Cerebellar nuclear complex (tissue), 1 donor: ENCODE data around the gene MEF2C.
"Not testable (repeated sequence)": the region's sequence is repeated elsewhere in the genome, so short reads cannot be mapped to it uniquely, and the experiment has no call there.

Source experiments
- DNase-seq, 2 experiments: peaks; one replicate each; lab custom pipeline; 2025; lab: John Stamatoyannopoulos, UW

The MEF2C gene

DNA sequence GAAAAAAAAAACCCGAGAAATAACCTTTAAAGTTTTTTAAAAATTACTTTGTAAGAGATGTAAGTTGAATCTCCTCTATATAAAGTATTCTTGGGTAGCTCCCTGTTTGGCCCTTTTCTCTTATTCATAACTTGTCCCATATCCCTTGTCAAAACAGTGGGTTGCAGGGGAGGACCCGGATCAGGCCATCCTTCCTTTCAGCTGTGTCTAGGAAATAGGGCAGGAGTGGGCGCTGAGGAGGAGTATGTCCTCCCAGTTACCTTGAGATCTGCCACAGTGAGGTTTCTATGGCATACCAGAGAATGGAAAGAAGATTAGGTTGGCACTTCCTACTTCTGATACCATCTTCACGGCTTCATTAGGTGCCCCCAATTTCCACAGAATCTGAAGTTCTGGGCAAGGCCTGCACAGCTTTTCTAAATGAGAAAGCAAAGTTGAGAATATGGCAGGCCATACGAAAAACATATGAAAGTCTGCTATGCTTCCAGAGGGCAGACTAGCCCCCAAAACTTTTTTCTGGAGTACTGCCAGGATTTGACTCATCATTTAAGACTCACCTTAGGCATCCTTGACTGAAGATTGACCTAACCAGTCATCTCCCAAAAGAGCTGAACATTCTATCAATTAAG, 20.3 kb downstream of the MEF2C start:
- no peak for DNase-seq

- DNase-seq, result no peak
These were observed 21.8 kb downstream of the MEF2C start for GRCh38 chr5:88861231-88861630.

DNA sequence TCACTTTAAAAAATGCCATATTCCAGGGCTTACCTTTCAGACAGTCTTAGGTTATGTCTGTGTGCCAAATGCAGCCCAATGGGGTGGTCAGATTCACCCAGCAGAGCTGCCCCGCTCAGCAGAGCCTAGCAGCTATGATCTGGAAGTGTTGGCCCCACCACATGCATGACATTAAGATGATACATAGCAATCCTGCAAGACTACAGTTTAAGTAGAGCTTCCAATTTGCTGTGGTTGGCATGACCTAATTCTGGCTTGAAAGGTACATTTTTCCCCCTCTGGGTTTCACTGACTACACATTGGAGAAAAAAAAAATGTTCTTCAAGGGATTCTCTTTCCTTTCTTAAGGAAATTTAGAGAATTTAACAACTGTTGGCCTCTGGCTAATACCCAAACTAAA, 22.5 kb downstream of the MEF2C start:
- no peak for DNase-seq

- DNase-seq, result no peak
These were observed 24.6 kb downstream of the MEF2C start for GRCh38 chr5:88858392-88858791.

DNA sequence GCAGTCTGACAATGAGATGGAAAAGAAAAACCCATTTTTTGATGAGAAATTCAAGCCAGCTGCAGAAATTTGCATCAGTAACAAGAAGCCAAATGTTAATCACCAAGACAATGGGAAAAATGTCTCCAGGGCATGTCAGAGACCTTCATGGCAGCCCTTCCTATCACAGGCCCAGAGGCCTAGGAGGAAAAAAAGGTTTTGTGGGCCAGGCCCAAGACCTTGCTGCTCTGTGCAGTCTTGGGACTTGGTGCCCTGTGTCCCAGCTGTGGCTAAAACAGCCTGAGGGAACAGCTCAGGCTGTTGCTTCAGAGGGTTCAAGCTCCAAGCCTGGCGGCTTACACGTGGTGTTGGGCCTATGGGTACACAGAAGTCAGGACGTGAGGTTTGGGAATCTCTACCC, 26.6 kb downstream of the MEF2C start:
- not testable (repeated sequence) for DNase-seq

- DNase-seq, result no peak
These were observed 28.2 kb downstream of the MEF2C start for GRCh38 chr5:88854769-88855168.

- no peak for DNase-seq
These were observed 35.6 kb downstream of the MEF2C start for GRCh38 chr5:88847420-88847819.

GRCh38 chr5:88846434-88846833, 36.5 kb downstream of the MEF2C start:
- DNase-seq, result no peak

- no peak for DNase-seq
These were observed 37.8 kb downstream of the MEF2C start for GRCh38 chr5:88845081-88845697.

- DNase-seq, result no peak
These were observed 40.2 kb downstream of the MEF2C start for GRCh38 chr5:88842784-88843183.

- no peak for DNase-seq
These were observed 41.8 kb downstream of the MEF2C start for GRCh38 chr5:88841212-88841611.

DNA sequence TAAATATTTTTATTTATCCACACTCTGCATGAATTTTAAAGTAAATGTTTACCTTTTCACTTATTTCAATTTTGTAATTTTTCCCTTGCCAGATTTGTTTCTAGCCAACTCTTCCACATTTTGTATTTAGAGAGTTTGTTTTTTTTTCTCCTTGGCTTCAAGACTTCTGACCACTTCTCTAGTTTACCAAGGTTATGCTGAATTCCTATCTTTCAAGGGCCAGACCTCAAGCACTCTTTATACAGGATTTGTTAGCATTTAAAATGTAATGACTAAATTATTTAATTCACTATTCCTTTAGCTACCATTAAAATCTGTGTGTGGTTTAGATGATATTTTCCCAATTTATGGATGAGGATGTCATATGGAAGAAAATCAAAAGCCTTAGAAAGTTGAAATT, 42.5 kb downstream of the MEF2C start:
- no peak for DNase-seq

DNA sequence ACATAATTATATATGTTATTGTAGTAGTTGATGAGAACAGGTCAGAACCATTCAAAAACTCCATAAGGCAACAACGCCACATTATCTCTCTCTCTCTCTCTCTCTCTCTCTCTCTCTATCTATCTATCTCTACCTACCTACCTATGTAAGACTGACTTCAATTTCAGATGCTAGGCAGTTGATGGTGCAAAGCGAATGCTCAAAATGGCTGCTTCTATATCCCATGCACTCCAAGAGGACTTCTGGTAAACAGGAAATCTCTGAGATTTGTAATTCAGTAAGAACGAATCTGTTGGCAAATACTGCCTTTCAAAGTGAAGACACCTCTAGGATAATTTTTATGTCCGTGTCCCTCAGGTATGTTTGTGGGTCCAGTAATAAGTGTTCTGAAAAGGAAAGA, 43.7 kb downstream of the MEF2C start:
- no peak for DNase-seq

- no peak for DNase-seq
These were observed 44.5 kb downstream of the MEF2C start for GRCh38 chr5:88838500-88838899.

- DNase-seq, result no peak
These were observed 45.2 kb downstream of the MEF2C start for GRCh38 chr5:88837817-88838216.

GRCh38 chr5:88837222-88837621, 45.8 kb downstream of the MEF2C start:
- DNase-seq, result no peak

GRCh38 chr5:88836195-88836838, 46.7 kb downstream of the MEF2C start:
- no peak for DNase-seq

DNA sequence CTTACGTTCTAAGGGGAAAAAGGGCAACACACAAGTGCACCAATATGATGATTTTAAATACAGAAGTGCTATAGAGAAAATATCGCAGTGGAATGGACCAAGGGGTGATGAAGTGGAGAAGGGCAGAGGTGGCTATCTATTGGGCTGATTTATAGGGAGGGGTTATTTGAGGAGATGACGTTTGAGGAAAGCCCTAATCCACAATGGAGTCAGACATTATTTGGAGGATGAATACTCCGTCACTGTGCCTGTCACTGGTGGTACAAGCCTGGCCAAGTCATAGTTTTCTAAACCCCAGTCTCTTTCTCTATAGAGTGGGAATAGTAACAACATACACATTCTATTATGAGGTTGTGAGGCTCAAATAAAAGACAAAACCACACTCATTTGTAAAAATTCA, 48.5 kb downstream of the MEF2C start:
- DNase-seq, result no peak

DNA sequence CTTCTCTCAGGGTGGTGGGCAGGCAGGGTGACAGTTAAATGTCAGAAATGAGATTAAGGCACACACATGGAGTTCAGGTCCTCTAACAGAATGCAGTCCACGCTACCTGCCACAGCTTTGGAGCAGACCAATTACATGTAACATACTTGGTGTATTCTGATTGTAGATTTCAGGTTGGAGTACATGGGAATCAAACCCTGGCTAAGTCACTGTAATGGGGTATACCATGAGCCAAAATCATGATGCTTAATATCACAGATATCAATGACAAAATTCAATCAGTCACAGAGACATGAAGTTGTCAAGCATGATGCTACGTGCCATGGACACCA, 48.9 kb downstream of the MEF2C start:
- no peak for DNase-seq

- no peak for DNase-seq
These were observed 49.4 kb downstream of the MEF2C start for GRCh38 chr5:88833371-88834130.

DNA sequence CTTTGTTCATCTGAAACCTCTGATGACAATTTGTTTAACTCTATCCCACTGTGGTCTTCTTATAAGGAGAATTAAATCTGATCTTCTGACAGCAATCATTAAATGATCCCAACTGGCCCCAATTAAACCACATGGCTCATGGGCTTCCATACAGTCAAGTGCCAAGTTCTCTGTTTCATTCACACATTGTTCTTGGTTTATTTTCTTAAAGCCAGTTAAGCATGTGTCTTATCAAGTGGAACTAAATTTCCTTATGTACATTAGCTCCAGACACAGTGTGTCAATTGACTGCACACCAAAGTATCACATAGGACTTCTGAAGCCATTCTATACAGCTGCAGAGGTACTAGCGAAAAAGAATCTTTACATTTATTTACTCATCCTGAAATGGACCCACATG, 51.2 kb downstream of the MEF2C start:
- no peak for DNase-seq

- no peak for DNase-seq
These were observed 52.4 kb downstream of the MEF2C start for GRCh38 chr5:88830567-88830966.

DNA sequence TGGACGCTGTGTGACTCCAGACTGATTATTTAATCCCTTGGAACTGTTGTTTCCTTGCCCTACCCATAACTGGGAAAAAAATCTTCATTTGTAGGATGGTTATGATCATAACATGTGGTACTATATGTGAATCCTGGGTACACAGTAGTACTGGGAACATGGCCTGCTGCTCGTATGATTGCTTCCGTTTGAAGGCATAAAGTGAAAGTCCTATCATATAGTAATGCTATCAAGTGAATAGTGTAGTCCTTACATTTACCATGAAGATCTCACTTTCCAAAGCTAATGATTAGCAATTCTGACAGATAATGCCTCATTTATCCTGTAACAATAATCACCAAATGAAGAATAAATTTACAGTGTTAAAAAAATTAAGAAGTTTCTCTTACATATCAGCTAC, 53.2 kb downstream of the MEF2C start:
- DNase-seq, result no peak
